Measurements from ENCODE around the gene GALNT5.

DNA sequence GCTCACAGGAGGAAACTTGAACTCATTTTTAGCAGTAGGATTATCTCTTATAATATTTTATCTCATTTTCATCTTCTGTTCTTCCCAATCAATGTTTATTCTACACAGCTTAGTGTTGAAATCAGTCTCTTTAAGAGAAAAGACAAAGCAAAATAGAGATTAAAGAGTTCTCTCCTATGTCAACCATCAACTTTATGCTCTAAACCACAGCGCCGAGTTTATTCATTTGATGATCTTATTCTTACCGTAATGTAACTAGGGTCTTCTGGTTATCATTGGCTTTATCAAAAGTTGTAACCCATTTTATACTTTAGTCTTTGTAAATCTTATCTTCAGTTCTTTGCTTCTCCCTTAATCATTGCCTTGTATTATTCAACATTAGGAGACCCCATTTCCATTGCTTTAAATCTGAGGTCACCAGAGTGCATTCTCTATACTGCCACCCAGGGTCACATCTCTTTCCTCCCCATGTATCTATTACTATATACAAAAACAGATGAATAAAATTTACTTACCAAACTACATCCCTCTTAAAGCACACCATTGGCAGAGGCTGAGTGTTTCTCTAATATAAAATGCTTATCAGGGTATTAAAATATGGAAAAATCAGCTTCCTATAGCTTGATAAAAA is 90.9 kb downstream of the GALNT5 start:
- TF ChIP-seq, protein P1, sequence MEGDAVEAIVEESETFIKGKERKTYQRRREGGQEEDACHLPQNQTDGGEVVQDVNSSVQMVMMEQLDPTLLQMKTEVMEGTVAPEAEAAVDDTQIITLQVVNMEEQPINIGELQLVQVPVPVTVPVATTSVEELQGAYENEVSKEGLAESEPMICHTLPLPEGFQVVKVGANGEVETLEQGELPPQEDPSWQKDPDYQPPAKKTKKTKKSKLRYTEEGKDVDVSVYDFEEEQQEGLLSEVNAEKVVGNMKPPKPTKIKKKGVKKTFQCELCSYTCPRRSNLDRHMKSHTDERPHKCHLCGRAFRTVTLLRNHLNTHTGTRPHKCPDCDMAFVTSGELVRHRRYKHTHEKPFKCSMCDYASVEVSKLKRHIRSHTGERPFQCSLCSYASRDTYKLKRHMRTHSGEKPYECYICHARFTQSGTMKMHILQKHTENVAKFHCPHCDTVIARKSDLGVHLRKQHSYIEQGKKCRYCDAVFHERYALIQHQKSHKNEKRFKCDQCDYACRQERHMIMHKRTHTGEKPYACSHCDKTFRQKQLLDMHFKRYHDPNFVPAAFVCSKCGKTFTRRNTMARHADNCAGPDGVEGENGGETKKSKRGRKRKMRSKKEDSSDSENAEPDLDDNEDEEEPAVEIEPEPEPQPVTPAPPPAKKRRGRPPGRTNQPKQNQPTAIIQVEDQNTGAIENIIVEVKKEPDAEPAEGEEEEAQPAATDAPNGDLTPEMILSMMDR (IDR thresholded peaks at IDR 0.05; ENCODE audit: low read depth, low read length, missing input control), result no peak
- TF ChIP-seq RAD21 (IDR thresholded peaks at IDR 0.05), result no peak
